HEK293T (cell line): ENCODE data around the gene NARF.
"Not testable (repeated sequence)": the region's sequence is repeated elsewhere in the genome, so short reads cannot be mapped to it uniquely, and the experiment has no call there.

Experiments used
- CTCF ChIA-PET: fragments of 350-600 bp; formaldehyde crosslinking; extraction: SDS; loops from one replicate; lab custom pipeline; 2021; ENCODE audit warnings: antibody characterized with exemption, inconsistent platforms; lab: Yijun Ruan, JAX
- POLR2A ChIA-PET: fragments of 350-600 bp; formaldehyde crosslinking; extraction: SDS; loops from one replicate; lab custom pipeline; 2020; ENCODE audit warnings: antibody characterized with exemption, inconsistent platforms; lab: Yijun Ruan, JAX
- DNase-seq: peaks from one replicate; pipeline ENCODE4 v3.0.0; 2012; ENCODE audit warnings: mixed read lengths; ENCODE audit errors: extremely low spot score
- ARNT ChIP-seq: fragments of 450-650 bp; IDR thresholded peaks from 2 replicates; pipeline ENCODE4 v1.6.1; 2017; ENCODE audit warnings: mild to moderate bottlenecking
- BHLHE40 ChIP-seq: fragments of 450-650 bp; IDR thresholded peaks from 2 replicates; pipeline ENCODE4 v1.6.1; 2016; ENCODE audit warnings: mild to moderate bottlenecking, moderate library complexity, borderline replicate concordance
- CTBP1 ChIP-seq: fragments of 450-650 bp; IDR thresholded peaks from 2 replicates; pipeline ENCODE4 v1.6.1; 2016; ENCODE audit warnings: borderline replicate concordance
- ELF4 ChIP-seq: fragments of 450-650 bp; IDR thresholded peaks from 2 replicates; pipeline ENCODE4 v1.6.1; 2017; ENCODE audit warnings: antibody characterized with exemption
- FOXA1 ChIP-seq: fragments of 450-650 bp; IDR thresholded peaks from 2 replicates; pipeline ENCODE4 v1.6.1; 2016; ENCODE audit warnings: mild to moderate bottlenecking
- FOXK2 ChIP-seq: fragments of 450-650 bp; IDR thresholded peaks from 2 replicates; pipeline ENCODE4 v1.6.1; 2016; ENCODE audit warnings: mild to moderate bottlenecking
- FOXM1 ChIP-seq: fragments of 450-650 bp; IDR thresholded peaks from 2 replicates; pipeline ENCODE4 v1.6.1; 2017; ENCODE audit warnings: mild to moderate bottlenecking, borderline replicate concordance
- HDGF ChIP-seq: fragments of 450-650 bp; IDR thresholded peaks from 2 replicates; pipeline ENCODE4 v1.6.1; 2017; ENCODE audit warnings: antibody characterized with exemption, borderline replicate concordance
- L3MBTL2 ChIP-seq: fragments of 450-650 bp; conservative IDR thresholded peaks from 2 replicates; pipeline ENCODE4 v1.6.1; 2016; ENCODE audit warnings: mild to moderate bottlenecking
- LEF1 ChIP-seq: fragments of 450-650 bp; IDR thresholded peaks from 2 replicates; pipeline ENCODE4 v1.6.1; 2017; ENCODE audit warnings: mild to moderate bottlenecking, borderline replicate concordance
- NFRKB ChIP-seq: fragments of 450-650 bp; IDR thresholded peaks from 2 replicates; pipeline ENCODE4 v1.6.1; 2016; ENCODE audit warnings: mild to moderate bottlenecking, moderate library complexity
- SP1 ChIP-seq: fragments of 450-650 bp; IDR thresholded peaks from 2 replicates; pipeline ENCODE4 v1.6.1; 2017
- SUZ12 ChIP-seq: fragments of 450-650 bp; IDR thresholded peaks from 2 replicates; pipeline ENCODE4 v1.6.1; 2016; ENCODE audit warnings: mild to moderate bottlenecking
- TARDBP ChIP-seq: fragments of 450-650 bp; IDR thresholded peaks from 2 replicates; pipeline ENCODE4 v1.6.1; 2016
- ZNF384 ChIP-seq: fragments of 450-650 bp; IDR thresholded peaks from 2 replicates; pipeline ENCODE4 v1.6.1; 2016
- TF ChIP-seq, protein P1 (sequence below): fragments of 450-650 bp; IDR thresholded peaks from 2 replicates; pipeline ENCODE4 v1.6.1; 2016

NARF gene

DNA sequence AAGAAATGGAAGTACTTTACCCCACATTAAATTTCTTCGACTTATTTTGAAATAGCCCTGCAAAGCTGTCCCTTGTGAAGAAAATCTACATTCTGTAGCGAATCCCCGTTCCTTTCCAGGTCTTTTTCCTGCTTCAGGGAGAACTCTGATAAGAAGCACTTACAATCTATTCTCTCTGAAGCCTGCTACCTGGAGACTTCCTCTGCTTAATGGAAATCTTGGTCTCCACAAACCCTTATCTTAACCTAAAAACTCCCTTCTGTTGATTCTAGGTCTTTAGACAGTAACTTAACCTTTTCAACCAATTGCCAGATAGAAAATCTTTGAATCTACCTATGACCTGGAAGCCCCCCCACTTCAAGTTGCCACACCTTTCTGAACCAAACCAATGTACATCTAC lies 6.4 kb upstream of the NARF start:
- POLR2A ChIA-PET: interaction anchor here (1.1 to 1.2 kb wide), 2 partner anchors 10 to 14 kb away, joined by 3 read pairs; no protein-coding TSS in a partner anchor
- CTCF ChIA-PET: no interaction called here

DNA sequence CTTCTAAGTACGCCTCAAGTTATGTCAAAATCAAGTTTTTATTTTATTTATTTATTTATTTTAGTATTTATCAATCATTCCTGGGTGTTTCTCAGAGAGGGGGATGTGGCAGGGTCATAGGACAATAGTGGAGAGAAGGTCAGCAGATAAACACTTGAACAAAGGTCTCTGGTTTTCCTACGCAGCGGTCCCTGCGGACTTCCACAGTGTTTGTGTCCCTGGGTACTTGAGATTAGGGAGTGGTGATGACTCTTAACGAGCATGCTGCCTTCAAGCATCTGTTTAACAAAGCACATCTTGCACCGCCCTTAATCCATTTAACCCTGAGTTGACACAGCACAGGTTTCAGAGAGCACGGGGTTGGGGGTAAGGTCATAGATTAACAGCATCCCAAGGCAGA lies 5.4 kb upstream of the NARF start:
- CTCF ChIA-PET, POLR2A ChIA-PET, DNase-seq: not testable (repeated sequence)

More for the DNA sequence above, 6.4 kb upstream of the NARF start:
- no peak for TF ChIP-seq HDGF
- no peak for TF ChIP-seq BHLHE40
- no peak for TF ChIP-seq ELF4
- TF ChIP-seq ARNT: no peak
- TF ChIP-seq CTBP1: no peak
- TF ChIP-seq SUZ12: no peak
- no peak for TF ChIP-seq FOXM1
- no peak for TF ChIP-seq NFRKB
- DNase-seq: no peak

DNA sequence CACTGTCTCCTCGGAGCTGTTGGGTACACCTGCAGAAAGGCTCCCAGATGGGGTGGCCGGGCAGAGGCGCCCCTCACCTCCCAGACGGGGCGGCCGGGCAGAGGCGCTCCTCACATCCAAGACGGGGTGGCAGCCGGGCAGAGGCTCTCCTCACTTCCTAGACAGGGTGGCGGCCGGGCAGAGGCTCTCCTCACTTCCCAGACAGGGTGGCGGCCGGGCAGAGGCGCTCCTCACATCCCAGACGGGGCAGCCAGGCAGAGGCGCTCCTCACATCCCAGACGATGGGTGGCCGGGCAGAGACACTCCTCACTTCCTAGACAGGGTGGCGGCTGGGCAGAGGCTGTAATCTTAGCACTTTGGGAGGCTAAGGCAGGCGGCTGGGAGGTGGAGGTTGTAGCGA lies 4.8 kb upstream of the NARF start:
- CTCF ChIA-PET, DNase-seq, POLR2A ChIA-PET: not testable (repeated sequence)

DNA sequence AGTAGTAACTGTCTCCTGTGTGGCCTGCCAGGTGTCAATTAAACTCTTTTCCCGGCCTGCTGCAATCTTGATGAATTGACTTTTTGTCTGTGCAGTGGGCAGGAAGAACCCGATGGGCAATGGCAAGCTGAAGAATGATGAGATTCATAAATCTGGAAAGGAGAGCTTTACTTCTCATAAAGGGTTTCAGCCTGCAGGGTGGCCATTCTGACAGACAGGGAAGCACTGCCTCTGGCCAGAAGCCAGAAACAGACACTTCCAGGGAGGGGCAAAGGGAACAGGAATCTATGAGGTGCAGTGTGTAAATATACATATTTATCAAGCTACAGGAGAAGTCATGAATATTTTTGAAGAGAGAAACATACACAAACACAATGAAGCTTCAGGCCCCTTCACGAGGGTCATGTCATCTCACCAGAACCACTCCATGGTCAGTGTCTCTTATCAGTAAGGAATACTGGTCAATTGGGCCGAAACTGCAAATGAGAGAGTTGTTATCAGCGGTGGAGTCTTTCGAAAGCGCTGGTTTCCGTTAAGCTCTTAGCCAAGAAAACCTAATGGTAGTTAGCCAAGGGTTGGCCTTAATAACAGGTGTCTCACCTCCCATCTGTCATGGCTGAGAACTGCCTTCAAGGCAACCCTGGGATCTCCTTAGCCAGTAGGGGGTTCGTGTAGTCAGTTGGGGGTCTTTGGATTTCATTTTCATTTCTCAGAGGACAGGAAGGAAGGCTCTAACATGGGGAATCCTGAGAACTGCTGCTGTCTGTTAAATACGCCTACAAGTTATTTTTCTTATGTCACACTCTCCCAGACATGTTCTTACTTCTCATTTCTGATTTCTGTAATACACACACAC lies 1.2 kb upstream of the NARF start:
- ChIA-PET POLR2A (interaction anchor here (0.6 to 1.6 kb wide), 5 partner anchors 8 to 108 kb away, joined by 3 to 6 read pairs (median 3); partner anchors contain the start of gene FOXK2), CTCF (no interaction called here)
- TF ChIP-seq BHLHE40: no peak
- TF ChIP-seq ARNT: no peak
- no peak for TF ChIP-seq FOXM1
- no peak for TF ChIP-seq FOXK2
- TF ChIP-seq FOXA1: no peak
- TF ChIP-seq SUZ12: no peak
- TF ChIP-seq L3MBTL2: no peak
- TF ChIP-seq HDGF: no peak
- no peak for TF ChIP-seq NFRKB
- TF ChIP-seq ZNF384: no peak
- no peak for TF ChIP-seq LEF1
- TF ChIP-seq CTBP1: no peak
- no peak for TF ChIP-seq ELF4
- no peak for TF ChIP-seq SP1
- TF ChIP-seq, protein P1, sequence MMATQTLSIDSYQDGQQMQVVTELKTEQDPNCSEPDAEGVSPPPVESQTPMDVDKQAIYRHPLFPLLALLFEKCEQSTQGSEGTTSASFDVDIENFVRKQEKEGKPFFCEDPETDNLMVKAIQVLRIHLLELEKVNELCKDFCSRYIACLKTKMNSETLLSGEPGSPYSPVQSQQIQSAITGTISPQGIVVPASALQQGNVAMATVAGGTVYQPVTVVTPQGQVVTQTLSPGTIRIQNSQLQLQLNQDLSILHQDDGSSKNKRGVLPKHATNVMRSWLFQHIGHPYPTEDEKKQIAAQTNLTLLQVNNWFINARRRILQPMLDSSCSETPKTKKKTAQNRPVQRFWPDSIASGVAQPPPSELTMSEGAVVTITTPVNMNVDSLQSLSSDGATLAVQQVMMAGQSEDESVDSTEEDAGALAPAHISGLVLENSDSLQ: no peak
- TF ChIP-seq TARDBP: no peak
- DNase-seq: no peak

DNA sequence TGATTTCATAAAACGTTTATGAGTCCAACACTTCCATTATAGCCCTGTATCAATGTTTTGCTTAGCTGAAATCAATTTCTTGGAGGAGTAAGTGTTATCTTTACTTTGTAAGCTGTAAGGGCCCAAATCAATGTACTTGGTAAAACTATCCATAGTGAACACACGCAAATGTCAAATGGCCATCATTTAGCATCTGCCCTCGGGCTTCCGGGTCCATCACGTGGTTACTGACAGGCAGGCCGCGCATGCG lies 687 bp upstream of the NARF start:
- no peak for DNase-seq
- CTCF ChIA-PET: no interaction called here
- TF ChIP-seq ELF4: 0 out of 2 replicates have a peak, but pooled peaks have one; percentile 86
- TF ChIP-seq ZNF384: no peak
- TF ChIP-seq NFRKB: no peak
- TF ChIP-seq, protein P1: peak; percentile 94
- peak; percentile 91 for TF ChIP-seq L3MBTL2
- POLR2A ChIA-PET: interaction anchor here (0.6 to 1.6 kb wide), 5 partner anchors 8 to 108 kb away, joined by 3 to 6 read pairs (median 3); partner anchors contain the start of gene FOXK2

DNA sequence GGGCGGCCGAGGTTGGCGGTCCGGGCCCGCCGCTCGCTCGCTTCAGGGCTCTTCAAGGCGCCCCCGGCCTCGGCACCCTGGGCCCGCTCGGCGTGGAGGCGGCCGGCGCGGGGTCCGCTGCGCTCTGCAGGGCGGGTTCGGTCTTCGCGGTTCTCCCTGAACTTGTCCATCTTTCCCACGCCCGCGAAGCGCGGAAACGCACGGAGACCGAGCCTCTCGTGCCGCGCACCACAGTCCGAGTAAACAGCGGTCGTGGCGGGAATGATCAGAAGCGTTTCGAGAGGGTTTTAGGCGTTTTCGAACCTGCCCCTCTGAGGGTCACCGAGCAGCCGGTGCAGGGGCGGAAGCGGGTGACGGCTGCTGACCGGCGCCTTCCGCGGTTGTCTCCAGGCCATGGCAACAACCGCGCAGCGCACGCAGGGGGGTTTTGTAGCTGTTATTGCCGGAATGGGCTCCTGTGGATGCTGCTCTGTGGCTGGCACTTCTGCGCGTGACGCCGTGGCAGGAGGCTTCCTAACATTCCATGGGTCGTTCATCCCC lies 414 bp downstream of the NARF start:
- ChIA-PET POLR2A (interaction anchor here (0.7 to 1.0 kb wide), 2 partner anchors 23 to 92 kb away, joined by 3 to 5 read pairs; no protein-coding TSS in a partner anchor), CTCF (no interaction called here)
- 0 out of 2 replicates have a peak, but pooled peaks have one; percentile 42 for TF ChIP-seq LEF1
- TF ChIP-seq CTBP1: no peak
- no peak for TF ChIP-seq FOXK2
- TF ChIP-seq FOXM1: no peak
- TF ChIP-seq BHLHE40: no peak
- no peak for TF ChIP-seq NFRKB
- TF ChIP-seq ARNT: no peak
- TF ChIP-seq L3MBTL2: peak; percentile 47; the same call in 1 of the 2 replicates
- TF ChIP-seq ZNF384: no peak
- no peak for TF ChIP-seq HDGF
- TF ChIP-seq SP1: no peak
- DNase-seq: no peak

DNA sequence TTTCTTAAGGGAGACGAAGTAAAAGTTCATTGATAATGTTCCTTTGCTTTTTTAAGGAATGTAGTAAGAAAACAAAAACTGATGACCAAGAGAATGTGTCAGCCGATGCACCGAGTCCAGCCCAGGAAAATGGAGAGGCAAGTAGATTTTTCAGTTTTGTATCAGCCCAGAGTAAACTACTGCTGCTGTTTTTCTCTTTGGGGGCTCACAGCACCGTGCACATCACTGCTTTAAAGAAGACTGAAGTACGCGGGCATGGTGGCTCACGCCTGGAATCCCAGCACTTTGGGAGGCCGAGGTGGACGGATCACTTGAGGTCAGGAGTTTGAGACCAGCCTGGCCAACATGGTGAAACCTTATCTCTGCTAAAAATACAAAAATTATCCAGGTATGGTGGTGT lies 1.4 kb downstream of the NARF start:
- DNase-seq, CTCF ChIA-PET: not testable (repeated sequence)
- POLR2A ChIA-PET: interaction anchor here (0.6 kb wide), 1 partner anchor 248 kb away, joined by 3 read pairs; no protein-coding TSS in a partner anchor
